Activated naive CD4-positive, alpha-beta T cell treated with anti-CD3 and anti-CD28 coated beads, Interleukin-2, amount 50 U/mL, for 16 hours (primary cell): ENCODE data around the gene SOX1.

Experiments used
- DNase-seq: peaks from one replicate; pipeline ENCODE4 v3.0.0-alpha.2; 2020

The SOX1 gene

DNA sequence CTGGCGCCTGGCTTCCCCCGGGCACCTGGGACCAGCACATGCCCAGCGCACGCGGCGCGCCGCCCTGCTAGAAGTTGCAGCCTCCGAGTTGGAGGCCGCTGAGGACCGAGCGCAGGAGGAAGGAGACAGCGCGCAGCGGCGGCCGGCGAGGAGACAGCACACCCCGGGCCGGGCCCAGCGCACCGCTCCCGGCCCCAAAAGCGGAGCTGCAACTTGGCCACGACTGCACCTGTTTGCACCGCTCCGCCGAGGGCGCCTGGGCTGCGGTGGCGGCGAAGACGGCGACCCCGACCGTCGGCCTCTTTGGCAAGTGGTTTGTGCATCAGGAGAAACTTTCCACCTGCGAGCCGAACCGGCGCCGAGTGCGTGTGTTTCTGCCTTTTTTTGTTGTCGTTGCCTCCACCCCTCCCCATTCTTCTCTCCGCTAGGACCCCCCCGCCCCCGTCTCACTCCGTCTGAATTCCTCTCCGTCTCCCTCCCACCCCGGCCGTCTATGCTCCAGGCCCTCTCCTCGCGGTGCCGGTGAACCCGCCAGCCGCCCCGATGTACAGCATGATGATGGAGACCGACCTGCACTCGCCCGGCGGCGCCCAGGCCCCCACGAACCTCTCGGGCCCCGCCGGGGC is at the start of gene SOX1:
SOX1 (plus strand) TSS at position 34 of the 626 bp plus-strand sequence; CDS start at position 544, 510 bp downstream.
- no peak for DNase-seq

DNA sequence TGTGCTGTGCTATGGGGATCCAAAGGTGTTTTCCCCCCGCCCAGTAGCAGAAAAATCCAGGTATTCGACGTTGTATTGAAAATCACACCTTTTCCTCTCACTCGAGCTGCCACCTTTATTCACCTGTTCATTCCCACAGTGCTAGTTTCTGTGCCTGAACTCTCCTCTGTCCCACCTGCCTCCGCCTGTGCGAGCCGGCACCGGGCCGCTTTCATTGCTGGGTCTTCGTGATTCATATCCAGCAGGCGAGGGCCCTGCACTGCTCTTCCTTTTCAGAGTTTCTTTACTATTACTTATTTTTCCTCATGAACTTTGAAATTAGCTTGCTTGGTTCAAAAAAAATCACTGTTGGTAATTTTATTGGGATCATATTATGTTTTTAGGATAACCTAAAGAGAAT is 42.4 kb upstream of the SOX1 start:
- no peak for DNase-seq

DNA sequence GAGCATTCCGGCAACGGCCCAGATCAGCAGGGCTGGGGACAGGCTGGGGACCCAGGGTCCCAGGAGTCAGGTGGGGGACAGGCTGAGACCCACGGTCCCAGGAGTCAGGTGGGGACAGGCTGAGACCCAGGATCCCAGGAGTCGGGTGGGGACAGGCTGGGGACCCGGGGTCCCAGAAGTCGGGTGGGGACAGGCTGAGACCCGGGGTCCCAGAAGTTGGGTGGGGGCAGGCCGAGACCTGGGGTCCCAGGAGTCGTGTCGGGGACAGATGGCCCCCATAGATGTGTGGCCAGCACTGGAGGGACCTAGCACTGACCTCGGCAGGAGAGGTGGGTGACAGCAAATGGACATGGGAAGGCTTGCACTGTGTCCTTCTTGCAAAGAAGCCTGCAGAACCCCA is 39.7 kb upstream of the SOX1 start:
- DNase-seq, result no peak

DNA sequence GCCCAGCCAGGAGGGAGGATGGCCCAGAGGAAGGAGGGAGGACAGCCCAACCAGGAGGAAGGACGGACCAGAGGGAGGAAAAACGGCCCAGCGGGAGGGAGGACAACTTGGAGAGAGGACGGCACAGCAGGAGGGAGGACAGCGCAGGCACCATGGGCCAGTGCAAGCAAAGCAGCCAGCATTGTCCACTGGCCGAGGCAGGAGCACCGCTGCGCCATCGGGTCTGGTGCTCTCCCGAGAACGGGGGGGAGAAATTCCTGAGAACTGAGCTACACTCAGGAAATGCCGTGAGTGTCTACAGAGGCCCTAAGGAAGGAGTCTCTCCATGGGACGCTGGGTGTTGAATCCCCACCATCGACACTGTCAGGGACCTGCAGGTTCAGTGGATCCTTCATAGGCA is 38.5 kb upstream of the SOX1 start:
- no peak for DNase-seq

DNA sequence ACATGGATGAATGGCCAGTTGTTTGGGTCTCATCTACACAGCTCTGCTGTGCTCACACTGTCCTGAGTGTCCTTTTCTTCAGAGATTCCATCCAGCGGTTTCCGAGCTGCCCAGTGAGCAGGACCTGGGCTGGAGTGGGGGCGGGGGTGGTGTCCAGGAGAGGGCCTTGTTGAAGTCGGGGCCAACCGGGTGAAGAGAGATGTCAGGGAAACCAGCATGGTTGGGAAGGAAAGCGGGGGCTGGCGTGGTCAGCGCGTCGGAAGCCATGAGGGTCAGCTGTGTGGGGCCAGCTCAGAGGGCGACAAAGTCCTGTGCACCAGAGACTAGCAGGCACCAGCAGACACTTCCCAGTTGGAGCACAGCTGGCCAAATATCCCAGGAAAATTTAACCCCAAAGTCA is 37.8 kb upstream of the SOX1 start:
- DNase-seq, result no peak

DNA sequence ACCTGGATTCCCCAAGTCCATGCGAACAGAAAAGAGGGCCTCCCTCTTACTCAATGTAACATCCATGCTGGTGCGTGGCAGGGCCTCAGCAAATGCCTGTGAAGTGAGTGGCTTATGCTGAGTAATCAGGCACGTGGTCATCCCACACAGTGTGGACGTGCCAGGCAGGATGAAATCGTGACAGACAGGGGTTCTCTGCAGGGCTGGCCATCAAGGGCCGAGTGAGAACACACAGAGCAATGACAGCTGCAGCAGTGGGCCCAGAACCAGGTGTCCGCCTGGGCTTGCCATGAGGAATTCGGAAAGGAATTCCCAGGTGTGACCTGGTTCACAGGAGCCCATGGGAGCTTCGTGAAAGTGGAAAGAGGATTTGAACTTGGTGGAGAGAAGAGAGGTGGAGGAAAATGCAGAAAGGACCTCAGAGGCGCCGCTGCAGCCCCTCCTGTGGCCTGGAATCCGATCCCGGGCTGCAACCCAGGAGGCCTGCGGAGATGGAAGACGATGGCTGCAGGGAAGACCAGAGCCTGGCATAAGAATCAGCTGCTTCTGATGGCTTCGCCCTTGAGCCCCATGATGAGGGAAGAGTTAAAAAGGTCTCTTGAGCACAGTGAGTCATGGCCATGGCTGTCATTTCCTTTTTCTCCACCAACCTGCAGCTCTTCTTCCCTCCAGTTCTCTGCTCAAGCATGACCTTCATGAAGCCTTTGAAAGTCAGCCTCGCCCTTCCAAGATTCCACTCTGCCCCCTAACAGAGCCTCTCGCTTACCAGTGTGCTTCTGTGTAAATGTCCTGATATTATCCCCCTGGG is 34.6 kb upstream of the SOX1 start:
- DNase-seq, result no peak

DNA sequence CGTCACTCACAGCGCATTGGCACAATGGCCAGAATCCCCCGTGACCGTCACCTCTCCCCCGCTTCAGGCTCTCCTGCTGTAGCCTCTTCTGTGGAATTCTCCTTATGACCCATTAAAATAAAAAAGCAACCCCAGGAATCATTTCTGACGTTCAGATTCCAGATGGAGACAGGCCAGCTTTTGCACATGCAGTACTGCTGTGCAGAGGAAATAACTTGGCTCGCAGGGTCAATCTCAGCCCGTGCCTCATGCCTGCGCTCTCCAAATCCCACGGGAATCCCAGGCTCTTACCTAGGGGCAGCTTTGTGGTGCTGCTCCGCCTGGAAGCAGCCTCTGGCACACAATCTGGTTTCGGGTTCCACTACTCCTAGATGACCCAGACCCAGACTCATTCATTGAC is 32.7 kb upstream of the SOX1 start:
- no peak for DNase-seq

DNA sequence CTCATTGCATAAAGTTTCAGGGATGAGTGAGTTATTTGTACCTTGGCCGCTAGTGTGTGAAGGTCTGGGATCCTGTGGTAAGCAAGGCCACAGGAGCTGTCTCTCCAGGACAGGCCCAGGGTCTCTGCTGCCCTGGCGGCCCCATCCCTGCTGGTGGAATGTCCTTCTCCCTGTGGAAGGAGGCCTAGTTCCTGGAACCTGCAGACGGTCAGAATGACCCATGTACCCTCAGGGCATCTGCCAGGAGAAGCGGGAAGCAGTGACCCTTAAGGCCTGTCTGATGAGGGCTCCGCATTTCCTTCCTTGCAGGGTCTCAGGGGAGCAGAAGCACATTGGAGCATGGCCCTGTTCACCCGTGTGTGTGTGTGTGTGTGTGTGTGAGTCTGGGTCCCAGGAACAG is 32.1 kb upstream of the SOX1 start:
- no peak for DNase-seq

DNA sequence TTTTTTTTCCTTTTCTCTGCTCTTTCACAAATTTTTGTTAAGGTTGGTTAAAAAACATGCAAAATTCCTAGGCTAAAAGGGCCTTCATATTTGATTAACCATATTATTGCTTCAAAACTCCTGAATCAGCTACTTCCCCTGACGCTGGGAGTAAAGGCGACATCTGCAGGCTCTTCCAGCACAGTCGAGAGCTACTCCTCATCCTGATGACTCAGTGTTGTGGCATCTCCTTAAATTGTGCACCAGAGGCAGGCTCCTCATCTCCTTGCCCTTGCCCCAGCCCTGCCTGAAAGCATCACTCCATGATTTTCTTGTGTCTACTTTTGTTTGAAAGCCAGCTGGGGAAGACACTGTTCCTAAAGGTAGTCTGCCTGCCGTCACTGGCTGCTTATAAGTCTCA is 24.5 kb upstream of the SOX1 start:
- no peak for DNase-seq

DNA sequence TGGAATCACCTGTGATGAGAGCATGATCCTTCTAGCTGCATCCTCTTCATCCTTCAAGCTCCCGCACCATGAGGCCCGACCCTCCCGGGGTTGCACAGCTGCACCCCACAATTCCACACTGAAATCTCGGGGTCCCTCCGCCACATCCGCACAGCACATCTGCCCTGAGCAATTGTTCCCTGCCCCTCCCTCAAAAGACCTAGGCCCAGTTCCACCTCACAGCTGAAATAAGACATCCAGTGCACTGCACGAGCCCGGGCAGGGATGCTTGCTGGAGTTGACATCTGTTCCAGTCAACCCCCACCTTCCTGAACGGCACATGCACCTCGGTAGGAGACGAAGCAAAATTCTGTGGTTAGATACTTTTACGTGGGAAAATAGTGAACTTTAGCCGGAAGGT is 14.7 kb upstream of the SOX1 start:
- no peak for DNase-seq

DNA sequence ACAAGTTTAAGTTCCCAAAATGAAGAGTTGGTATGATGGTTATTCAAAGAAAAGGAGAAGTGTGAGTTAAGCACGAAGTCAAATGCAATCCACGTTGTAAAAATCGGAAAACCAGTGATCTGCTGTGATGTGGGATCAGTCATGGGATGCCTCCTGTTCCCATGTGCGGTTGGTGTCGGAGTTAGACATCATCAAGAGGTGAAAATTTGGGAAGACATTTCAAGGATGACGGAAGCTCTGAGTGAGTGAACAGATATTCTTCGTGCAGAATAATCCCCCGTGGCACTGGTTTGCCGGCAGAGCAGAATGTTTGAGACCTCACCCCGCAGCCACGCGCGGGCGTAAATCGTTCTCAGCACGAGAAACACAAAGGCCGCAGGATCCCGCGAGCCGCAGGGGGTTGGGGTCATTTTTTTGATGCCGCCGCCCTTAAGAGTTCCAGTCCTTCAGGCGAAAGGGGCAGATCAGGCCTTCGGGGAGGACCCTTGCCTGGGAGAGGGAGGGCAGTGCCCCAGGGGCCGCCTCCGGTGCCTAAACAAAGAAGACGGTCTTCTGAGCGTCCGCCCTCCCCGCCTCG is 13.7 kb upstream of the SOX1 start:
- no peak for DNase-seq

DNA sequence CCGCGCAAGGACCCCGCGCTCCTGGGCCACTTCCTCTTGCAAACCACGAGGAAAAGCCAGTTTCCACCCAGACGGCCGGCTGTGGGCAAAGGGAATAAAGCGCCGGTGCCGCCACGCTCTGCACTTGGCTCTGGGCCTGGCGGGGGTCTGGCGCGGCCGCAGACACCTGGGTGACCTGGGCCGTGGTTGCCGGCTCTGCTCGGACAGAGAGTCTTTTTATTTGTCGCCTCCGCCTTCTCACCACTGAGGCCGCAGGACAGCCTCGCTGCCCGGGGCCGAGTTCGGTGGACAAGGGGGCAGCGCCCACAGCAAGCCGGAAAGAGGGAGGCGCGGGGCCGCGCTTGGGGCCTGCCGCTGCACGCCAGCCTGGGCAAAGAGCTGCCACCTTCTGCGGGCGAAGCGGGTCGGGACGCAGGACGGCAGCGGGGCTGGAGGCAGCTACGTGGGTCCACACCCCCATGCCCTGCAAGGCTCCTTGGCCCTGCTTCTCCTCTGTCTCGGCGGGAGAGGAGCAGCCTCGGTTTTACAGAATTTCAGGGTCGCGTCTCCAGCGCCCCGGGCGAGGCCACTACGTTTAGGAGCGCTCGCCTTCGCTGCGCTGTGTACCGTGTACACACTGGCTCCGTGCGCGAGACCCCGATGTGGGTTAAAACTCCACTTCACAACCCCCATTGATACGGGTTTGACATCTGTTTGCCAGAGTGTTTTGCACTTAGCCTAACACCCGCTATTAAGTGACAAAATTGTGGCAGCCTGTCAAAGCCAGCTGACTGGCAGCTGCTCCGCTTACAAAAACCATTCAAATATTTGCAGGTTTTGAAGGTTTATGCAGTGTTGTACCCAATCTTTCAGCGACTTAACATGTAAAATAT is 13.0 kb upstream of the SOX1 start:
- no peak for DNase-seq

DNA sequence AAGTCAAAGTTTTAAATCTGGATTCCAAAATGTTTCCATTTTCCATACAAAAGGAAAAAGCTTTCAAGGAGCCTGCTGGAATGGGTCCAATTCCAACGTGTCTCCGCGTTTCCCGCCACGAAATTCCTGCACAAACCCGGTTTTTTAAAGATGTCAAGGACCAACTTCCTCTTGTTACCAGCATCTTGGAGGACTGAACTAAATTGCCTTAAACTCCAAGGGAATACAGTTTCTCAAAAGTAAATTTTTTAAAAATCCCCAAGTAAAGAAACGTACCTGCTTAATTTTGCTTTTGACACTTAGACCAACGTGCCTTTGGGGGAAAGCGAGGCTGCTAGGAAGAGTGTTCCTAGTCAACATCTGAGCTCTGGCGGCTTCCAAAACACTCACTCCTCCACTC is 12.3 kb upstream of the SOX1 start:
- DNase-seq, result no peak

DNA sequence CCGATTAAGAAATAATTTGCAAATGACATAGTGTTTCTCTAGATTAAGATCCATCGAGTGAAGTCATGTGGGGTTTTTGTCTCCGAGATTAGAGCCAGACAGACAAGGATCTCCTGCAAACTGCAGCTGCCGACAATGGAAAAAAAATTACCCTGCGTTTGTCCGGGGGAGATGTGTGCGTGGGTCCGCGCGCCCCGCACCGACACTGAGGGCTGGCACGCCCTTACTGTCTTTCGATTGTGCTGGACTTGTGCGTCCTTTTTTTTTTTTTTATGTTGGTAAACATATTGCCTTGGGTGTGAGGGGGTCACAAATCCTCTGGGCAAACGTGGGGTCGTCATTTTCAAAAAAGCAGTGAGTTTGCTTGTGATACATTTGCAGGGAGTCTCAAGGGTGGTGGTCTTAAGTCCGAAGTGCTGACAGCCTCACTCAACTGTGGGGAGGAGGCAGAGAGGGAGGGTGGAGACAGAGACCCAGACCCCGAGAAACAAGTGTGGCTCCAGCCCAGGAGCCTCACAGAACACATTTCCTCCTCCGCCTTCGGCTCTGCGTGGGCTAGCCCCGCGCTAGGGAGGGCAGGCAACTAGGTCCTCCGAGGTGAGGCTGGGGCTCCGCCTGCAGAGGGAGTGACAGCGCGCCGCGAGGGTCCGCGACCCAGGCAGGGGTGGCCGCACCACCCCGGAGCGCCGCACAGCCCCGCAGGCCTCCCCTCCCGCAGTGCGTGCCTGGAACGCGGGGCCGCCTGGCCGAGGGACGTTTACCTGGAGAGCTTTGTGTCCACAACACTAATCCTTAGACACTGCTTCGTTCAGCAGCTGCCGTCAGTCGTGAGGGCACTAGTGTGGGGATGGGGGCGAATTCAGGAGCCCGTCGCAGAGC is 11.7 kb upstream of the SOX1 start:
- DNase-seq, result no peak

DNA sequence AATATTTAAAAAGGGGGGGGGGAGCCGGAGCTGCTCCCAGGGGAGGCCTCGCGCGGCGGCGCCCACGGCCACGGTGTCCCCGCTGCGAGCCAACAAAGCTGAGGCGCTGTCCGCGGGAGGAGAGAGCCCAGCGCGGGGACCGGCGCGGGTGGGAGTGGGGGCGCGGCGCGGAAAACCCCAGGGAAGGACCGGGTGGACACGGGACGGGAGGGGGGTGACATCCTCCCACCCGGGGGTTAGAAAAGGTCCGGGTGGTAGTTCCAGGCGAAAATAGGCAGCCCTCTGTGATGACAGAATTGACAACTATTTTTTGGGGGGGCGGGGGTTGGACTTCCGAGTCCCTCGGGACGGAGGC is 11.1 kb upstream of the SOX1 start:
- DNase-seq, result no peak

DNA sequence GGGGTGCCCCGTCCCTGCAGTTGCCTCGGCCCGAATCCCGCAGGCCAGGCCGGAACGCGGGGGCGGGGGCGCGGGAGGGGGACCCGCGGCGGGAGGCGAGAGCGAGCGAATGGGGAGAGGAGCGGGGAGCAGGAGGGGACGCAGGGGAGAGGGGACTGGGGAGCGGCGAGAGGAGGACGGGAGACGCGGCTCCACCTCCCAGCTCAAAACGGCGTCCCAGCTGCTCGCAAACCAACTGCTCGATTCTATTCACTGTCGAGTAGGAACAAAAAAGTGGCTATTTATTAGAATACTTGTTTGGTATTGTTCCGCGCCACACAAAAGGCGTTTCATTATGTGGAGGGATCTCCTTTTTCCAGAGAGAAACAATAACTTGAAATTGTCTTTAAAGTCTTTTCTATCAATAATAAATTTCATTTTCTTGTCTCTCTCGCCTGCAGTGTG is 10.6 kb upstream of the SOX1 start:
- DNase-seq, result no peak

DNA sequence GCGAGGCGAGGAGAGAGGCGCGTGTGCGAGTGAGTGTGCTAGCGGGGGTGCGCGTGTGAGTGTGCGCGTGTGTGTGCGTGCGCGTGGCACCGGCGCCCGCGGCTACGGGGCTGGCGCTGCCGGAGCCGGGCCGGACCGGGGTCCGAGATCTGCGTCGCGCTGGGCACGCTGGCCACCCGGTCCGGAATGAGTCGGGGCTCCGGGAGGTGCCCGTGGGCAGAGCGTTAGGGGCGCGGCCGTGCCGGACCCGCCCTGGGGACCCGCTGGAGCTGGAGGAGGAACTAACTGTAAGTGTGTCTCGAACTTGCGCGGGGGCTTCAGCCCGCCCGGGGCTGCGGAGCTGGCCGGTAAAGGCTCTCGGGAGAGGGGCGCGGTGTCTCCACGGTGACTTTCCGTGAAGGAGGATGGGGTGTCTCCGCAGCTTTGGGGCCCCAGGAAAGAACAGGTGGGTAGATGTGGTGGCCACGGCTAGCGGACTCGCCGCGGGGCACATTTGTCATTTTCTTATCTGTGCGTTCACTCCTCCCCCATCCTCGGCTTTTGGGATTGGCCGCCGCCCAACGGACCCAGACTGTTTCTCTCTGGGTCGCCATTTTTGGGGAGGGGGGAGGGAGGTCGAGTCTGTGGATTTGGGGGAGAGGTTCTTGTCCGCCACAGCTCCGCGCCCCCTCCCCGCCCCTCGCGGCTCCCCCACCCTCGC is 10.1 kb upstream of the SOX1 start:
- no peak for DNase-seq

DNA sequence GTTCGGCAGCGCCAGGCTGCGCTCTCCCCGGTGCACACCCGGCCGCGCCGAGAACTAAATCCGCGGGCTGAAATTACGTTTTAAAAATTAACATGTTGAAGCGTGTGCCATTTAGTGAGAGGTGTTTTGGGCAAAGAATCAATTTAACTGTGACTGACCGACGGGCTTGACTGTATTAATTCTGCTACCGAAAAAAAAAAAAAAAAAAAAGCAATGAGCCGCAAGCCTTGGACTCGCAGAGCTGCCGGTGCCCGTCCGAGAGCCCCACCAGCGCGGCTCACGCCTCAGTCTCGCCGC is 9.6 kb upstream of the SOX1 start:
- no peak for DNase-seq

DNA sequence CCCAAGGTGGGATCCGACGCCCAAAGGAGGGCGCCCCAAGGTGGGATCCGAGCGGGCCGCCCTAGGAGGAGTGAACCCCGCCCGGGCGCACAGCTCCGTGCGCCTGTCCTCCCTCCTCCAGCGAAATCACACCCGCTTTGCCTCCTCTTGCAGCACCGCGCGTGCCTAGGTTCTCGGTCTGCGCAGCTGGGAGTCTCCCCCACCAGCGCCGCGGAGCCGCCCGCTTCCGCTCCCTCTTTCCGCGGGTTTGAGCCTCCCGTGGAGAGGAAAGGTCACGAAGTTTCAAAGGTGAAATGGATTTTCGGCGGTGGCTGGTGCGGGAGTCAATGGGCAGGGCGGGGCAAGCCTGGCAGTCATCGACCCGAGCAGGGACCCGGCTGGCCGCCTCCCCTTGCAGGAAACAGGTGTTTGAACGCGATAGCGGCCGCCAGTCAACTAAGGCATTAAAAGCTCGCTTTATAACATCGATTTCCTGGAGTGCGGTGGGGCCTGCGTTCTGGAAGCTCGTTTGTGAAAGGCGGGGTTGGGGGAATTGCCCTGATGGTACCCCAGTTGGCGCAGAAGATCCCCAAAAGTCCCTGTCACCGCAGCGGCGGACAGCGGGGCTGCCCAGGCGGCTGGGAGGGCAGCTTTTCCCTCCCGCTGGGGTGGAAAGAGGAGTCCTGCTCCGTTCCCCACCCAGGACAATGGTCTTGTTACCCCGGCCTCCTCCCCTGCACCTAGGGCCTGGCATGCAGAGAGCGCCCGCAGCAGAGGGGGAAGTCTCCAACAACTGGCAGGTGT is 9.0 kb upstream of the SOX1 start:
- no peak for DNase-seq

DNA sequence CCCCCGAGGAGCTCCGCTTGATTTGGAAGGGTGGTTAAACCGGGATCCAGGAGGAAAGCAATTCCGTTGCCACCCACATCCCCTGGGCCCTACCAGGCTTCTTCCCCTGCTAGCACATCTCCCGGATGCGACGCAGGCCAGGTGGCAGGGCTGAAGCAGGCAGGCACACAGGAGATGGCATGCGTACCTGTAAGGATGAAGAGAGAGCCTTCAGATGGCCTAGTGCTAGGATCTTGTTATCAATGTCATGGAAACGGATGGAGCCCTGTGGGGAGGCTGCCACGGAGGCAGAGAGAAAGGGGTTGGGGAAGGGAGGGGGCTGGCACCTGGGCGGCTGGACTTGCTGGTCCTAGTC is 8.5 kb upstream of the SOX1 start:
- no peak for DNase-seq

DNA sequence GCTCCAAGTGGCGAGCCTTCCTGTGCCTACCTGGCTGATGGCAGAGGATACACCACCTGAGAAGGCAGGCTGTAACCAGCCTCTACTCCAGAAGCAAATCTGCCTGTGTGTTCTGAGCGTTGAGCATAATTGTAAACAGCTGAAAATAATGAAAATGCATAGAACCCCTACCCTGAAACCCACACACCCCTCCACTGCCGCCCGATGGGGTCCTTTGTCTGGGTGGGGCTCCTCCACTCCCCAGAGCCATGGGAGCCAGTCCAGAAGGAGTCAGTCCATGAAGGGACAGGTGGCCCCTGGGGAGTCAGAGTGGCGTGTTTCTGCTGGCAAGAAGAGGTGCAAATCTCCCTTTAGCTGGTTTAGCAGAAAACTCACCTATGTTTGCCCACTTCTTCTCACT is 8.0 kb upstream of the SOX1 start:
- no peak for DNase-seq
